ENCODE results near the gene SLC9B2. TPM values are rescaled to one million over a fixed set of nuclear protein-coding genes. Genes with fewer than 3 reads are reported as not detected.

The SLC9B2 gene
- total and polyA plus RNA-seq, 2 donors = 4.7 to 6.4 TPM

Other genes starting within 250 kb of the SLC9B2 start
- gene UBE2D3, start 249.2 kb downstream of the SLC9B2 start, total RNA-seq = 326 TPM
- 318 TPM for gene UBE2D3, start 249.2 kb downstream of the SLC9B2 start, polyA plus RNA-seq
- 35.2 TPM for gene CISD2, start 207.8 kb downstream of the SLC9B2 start, total RNA-seq
- gene CISD2, start 207.8 kb downstream of the SLC9B2 start, polyA plus RNA-seq = 28.8 TPM
- gene SLC9B1, start 57.1 kb downstream of the SLC9B2 start, total RNA-seq = 4.3 TPM
- gene SLC9B1, start 57.1 kb downstream of the SLC9B2 start, polyA plus RNA-seq = 2.4 TPM
- gene BDH2, start 23.1 kb upstream of the SLC9B2 start, total RNA-seq = 80.2 TPM
- gene BDH2, start 23.1 kb upstream of the SLC9B2 start, polyA plus RNA-seq = 81.6 TPM
- gene CENPE, start 121.6 kb upstream of the SLC9B2 start, total RNA-seq = 21.2 TPM
- gene CENPE, start 121.6 kb upstream of the SLC9B2 start, polyA plus RNA-seq = 2.5 TPM